Testis (tissue), 2 donors: Measurements from ENCODE around the gene PRPF38A.

ENCODE experiments used
- POLR2A ChIP-seq: fragments of 450-650 bp; IDR thresholded peaks from one replicate; pipeline ENCODE4 v1.6.1; 2017; ENCODE audit warnings: antibody characterized with exemption, mild to moderate bottlenecking, moderate library complexity
- TF ChIP-seq, protein P1 (sequence below), 3 experiments: fragments of 450-650 bp in 2 of 3; fragments of 200-600 bp in 1 of 3; sonication (generic) in 1 of 3; IDR thresholded peaks; one replicate each; pipeline ENCODE4 v1.5.1; 2016 to 2019; ENCODE audit warnings: antibody characterized with exemption in 3 of 3, mild to moderate bottlenecking in 2 of 3, moderate library complexity in 1 of 3

DNA sequence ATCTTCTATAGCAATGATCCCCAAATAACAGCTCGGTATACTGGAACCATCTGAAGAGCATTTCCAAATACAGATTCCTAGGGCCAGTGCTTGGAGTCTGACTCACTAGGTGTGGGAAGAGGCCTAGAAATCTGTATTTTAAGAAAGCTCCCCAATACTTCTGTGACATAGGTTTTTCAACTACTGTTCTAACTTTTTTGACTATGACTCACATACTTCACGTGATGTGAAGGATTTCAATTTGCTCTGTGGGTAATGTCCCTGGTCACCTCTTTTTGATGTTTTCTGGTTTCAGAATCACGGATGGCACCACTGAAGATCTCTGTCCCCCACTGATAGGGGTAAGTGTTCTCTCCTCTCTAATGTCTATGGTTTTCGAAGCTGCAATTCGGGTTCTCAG is 11.2 kb upstream of the PRPF38A start:
- TF ChIP-seq, protein P1, sequence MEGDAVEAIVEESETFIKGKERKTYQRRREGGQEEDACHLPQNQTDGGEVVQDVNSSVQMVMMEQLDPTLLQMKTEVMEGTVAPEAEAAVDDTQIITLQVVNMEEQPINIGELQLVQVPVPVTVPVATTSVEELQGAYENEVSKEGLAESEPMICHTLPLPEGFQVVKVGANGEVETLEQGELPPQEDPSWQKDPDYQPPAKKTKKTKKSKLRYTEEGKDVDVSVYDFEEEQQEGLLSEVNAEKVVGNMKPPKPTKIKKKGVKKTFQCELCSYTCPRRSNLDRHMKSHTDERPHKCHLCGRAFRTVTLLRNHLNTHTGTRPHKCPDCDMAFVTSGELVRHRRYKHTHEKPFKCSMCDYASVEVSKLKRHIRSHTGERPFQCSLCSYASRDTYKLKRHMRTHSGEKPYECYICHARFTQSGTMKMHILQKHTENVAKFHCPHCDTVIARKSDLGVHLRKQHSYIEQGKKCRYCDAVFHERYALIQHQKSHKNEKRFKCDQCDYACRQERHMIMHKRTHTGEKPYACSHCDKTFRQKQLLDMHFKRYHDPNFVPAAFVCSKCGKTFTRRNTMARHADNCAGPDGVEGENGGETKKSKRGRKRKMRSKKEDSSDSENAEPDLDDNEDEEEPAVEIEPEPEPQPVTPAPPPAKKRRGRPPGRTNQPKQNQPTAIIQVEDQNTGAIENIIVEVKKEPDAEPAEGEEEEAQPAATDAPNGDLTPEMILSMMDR (IDR thresholded peaks at IDR 0.05), result no peak
- TF ChIP-seq POLR2A, result no peak
